ENCODE data around the gene FOXP1. TPM values are rescaled to one million over a fixed set of nuclear protein-coding genes. Genes with fewer than 3 reads are reported as not detected.

The FOXP1 gene
- total and polyA plus RNA-seq, 2 of the 13 experiments (the other 11 are each of a cell fraction or from before 2014, with no cell fraction given) = 40.4 to 59.0 TPM

DNA sequence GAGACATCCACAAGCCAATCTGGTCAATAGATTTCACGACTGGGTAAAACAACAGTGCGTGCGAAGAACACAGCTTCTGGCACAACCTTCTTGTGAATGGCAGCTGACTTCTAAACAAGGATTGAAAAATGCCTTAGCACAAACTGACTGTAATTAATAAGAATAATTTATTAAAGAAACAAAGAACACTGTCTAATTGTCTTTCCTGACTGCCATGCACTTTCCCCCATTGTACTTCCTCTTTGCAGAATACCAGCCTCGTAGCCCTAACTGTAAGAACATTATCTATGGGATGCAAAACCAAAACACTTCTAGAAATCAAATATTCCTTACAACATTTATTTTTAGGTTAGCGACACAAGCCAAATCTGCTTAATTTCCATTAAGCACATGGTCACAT, 6.5 kb downstream of the FOXP1 start:
- 0 out of 2 replicates have a peak overlapping the region, but pooled peaks have one; percentile 10 for H3K4me2 ChIP-seq (ENCODE audit: low read depth, low read length)
- no peak overlapping the region for H3K4me3 ChIP-seq (replicated peaks in 1 of 3; ENCODE audit: insufficient read depth in 1 of 3, low read depth in 2 of 3, low read length in 3 of 3)
- POLR2A ChIA-PET = no interaction called here
- FAIRE-seq (no peak), DNase-seq (ENCODE audit: low spot score) (no peak), ATAC-seq (no peak)
- WGBS (ENCODE audit: low lambda C conversion rate) = 94% methylated on average over 5 of the region's 5 CpGs
- H3K79me2 ChIP-seq (ENCODE audit: insufficient read depth, low read length) = peaks cover 85% of the 10 kb centered on the region
- in situ Hi-C loops (cut with HindIII; ENCODE audit: extremely low pct_ligation_motif_present, low pct_unique_long_range_greater_than_20kb) (no loop called here), intact Hi-C loops (cut with micrococcal nuclease; ENCODE audit: unreplicated experiment) (no loop called here)
- H3K9ac ChIP-seq (ENCODE audit: insufficient read depth, low read depth, low read length) = no peak overlapping the region
- no peaks in the 10 kb centered on the region for H3K27me3 ChIP-seq (ENCODE audit: control insufficient read depth in 1 of 2, insufficient read depth in 2 of 2, low read length in 2 of 2)
- no peaks in the 10 kb centered on the region; the same call in 1 of the 2 replicates for H4K20me1 ChIP-seq (ENCODE audit: insufficient read depth, low read length)
- H2AFZ ChIP-seq (ENCODE audit: low read length) = no peak overlapping the region
- CTCF ChIA-PET (ENCODE audit: low intra/inter-chr PET ratio, low total read pairs) = no interaction called here
- no TSS peak for BruUV-seq (replicated peaks)
- H3K9me3 ChIP-seq (ENCODE audit: low read length) = no peaks in the 10 kb centered on the region
- no peak overlapping the region for H3K27ac ChIP-seq (ENCODE audit: extremely low read length, insufficient read depth, low read length)
- H3K36me3 ChIP-seq (replicated peaks in 1 of 2; ENCODE audit: control insufficient read depth in 1 of 2, insufficient read depth in 2 of 2, low read length in 2 of 2) = peaks cover 5 to 19% of the 10 kb centered on the region in 2 experiments; a peak in 4 of 5 replicates
- TF ChIP-seq ZNF468 (CRISPR knock-in tag; IDR thresholded peaks at IDR 0.05) (no peak), NPAS2 (CRISPR knock-in tag; IDR thresholded peaks at IDR 0.05; ENCODE audit: borderline replicate concordance) (no peak), ATF7-NPFF (CRISPR knock-in tag; IDR thresholded peaks at IDR 0.05; ENCODE audit: low read depth) (no peak), FOXO1 (CRISPR knock-in tag; IDR thresholded peaks at IDR 0.05) (no peak), CREM (IDR thresholded peaks at IDR 0.05) (no peak), CREM (CRISPR knock-in tag; IDR thresholded peaks at IDR 0.05) (no peak), EHMT2 (IDR thresholded peaks at IDR 0.05; ENCODE audit: borderline replicate concordance, low read depth, low read length) (no peak)
- peaks cover 68% of the 10 kb centered on the region for H3K4me1 ChIP-seq (ENCODE audit: insufficient read depth, low read length)

DNA sequence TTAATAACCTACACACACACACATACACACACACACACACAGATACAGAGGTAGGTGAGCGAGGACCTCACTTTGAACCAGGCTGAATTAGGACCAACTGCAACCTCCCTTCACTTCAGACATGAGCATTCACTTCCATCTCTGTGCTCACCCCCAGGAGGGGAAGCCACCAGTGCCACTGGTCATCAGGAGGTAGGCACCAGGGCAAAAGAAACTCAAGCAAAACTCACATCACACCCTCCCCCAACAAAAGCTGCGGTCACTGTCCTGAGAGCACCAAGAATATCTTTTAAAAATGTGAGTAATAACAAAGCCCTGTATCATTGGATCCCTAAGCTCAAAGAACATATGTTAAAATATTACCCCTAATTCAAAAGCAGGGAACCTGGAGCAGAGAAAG, 8.1 kb downstream of the FOXP1 start:
- Histone ChIP-seq H3K4me1 (ENCODE audit: insufficient read depth, low read length) (peaks cover 64% of the 10 kb centered on the region), H3K4me3 (replicated peaks in 1 of 3; ENCODE audit: insufficient read depth in 1 of 3, low read depth in 2 of 3, low read length in 3 of 3) (no peak overlapping the region), H3K4me2 (ENCODE audit: low read depth, low read length) (no peak overlapping the region), H3K27me3 (ENCODE audit: control insufficient read depth in 1 of 2, insufficient read depth in 2 of 2, low read length in 2 of 2) (no peaks in the 10 kb centered on the region), H3K9ac (ENCODE audit: insufficient read depth, low read depth, low read length) (no peak overlapping the region), H3K27ac (ENCODE audit: extremely low read length, insufficient read depth, low read length) (no peak overlapping the region), H2AFZ (ENCODE audit: low read length) (no peak overlapping the region), H3K36me3 (replicated peaks in 1 of 2; ENCODE audit: control insufficient read depth in 1 of 2, insufficient read depth in 2 of 2, low read length in 2 of 2) (peaks cover 8 to 34% of the 10 kb centered on the region in 2 experiments), H3K79me2 (ENCODE audit: insufficient read depth, low read length) (peaks cover 85% of the 10 kb centered on the region), H3K9me3 (ENCODE audit: low read length) (no peaks in the 10 kb centered on the region), H4K20me1 (ENCODE audit: insufficient read depth, low read length) (peaks cover under 1% of the 10 kb centered on the region; the same call in 1 of the 2 replicates)
- ChIA-PET CTCF (ENCODE audit: low intra/inter-chr PET ratio, low total read pairs) (no interaction called here), POLR2A (no interaction called here)
- BruUV-seq (replicated peaks) = no TSS peak
- FAIRE-seq (no peak), DNase-seq (ENCODE audit: low spot score) (no peak), ATAC-seq (no peak)
- 100% methylated on average over 2 of the region's 2 CpGs for WGBS (ENCODE audit: low lambda C conversion rate)
- intact Hi-C loops (cut with micrococcal nuclease; ENCODE audit: unreplicated experiment) = no loop called here
- in situ Hi-C loops (cut with HindIII; ENCODE audit: extremely low pct_ligation_motif_present, low pct_unique_long_range_greater_than_20kb) = no loop called here
- TF ChIP-seq ZNF572 (CRISPR knock-in tag; IDR thresholded peaks at IDR 0.05) (no peak), LCORL (IDR thresholded peaks at IDR 0.05) (no peak), LCORL (CRISPR knock-in tag; IDR thresholded peaks at IDR 0.05) (no peak), RBFOX2 (IDR thresholded peaks at IDR 0.05; ENCODE audit: low read depth, low read length) (0 out of 2 replicates have a peak, but pooled peaks have one; percentile 25)
